Lower leg skin (tissue), 4 donors: ENCODE measurements around the gene ADA. TPM values are rescaled to one million over a fixed set of nuclear protein-coding genes. Genes with fewer than 3 reads are reported as not detected.
A peak's percentile ranks its signal among the peaks of the same experiment; 100 is the strongest.

ENCODE experiments used
- DNase-seq, 2 donors: peaks; one replicate each; pipeline ENCODE4 v3.0.0-alpha.2; 2019; ENCODE audit warnings: low spot score in 2 of 2
- H3K4me3 ChIP-seq: fragments of 200-600 bp; sonication (generic); 2 replicates; pipeline ENCODE4 v1.5.1; 2017; ENCODE audit warnings: mild to moderate bottlenecking, low read depth; ENCODE audit not compliant: poor library complexity, severe bottlenecking
- CTCF ChIP-seq, 3 donors: fragments of 450-650 bp; IDR thresholded peaks; one replicate each; pipeline ENCODE4 v1.5.1; 2016; ENCODE audit warnings: antibody characterized with exemption in 3 of 3, mild to moderate bottlenecking in 3 of 3, moderate library complexity in 2 of 3
- POLR2A ChIP-seq, 2 donors: fragments of 450-650 bp; IDR thresholded peaks; one replicate each; pipeline ENCODE4 v1.6.1; 2016 to 2017; ENCODE audit warnings: antibody characterized with exemption in 2 of 2, mild to moderate bottlenecking in 1 of 2, moderate library complexity in 1 of 2
- WGBS, 2 donors: methylation state at CpG; one replicate each; pipeline ENCODE4 v1.1.5; 2018; 5-methylcytosine and 5-hydroxymethylcytosine counted together
- intact Hi-C: fragments of 100-400 bp; cut with DNase I; formaldehyde crosslinking; loops from one replicate; pipeline ENCODE4 v1.15.0; 2023; ENCODE audit warnings: low total_unique reads
- total RNA-seq, 4 donors: library from RNA; depleted of rRNA; stranded (reverse); fragments of >200 nt; gene quantifications; one replicate each; pipeline ENCODE4 v1.1.0, GENCODE V29; 2016

The ADA gene
- total RNA-seq, 4 donors from 2014 or later: 4.3 to 14.8 (median 6.5) TPM

GRCh38 chr20:44613575-44613974 lies 37.9 kb downstream of the ADA start:
- H3K4me3 ChIP-seq: no peak overlapping the region
- WGBS, 2 donors: 94% methylated on average over 5 of the region's 5 CpGs
- no peak for TF ChIP-seq POLR2A (IDR thresholded peaks at IDR 0.05)
- DNase-seq: peak in 1 of 2 donors; percentile 57
- intact Hi-C loops: loop anchor here (5.0 to 10.0 kb wide), 2 partner anchors 139 to 226 kb away; partner anchors contain the start of gene TTPAL

GRCh38 chr20:44610313-44610962 lies 41.1 kb downstream of the ADA start:
- intact Hi-C loops: loop anchor here (5.0 to 10.0 kb wide), 2 partner anchors 136 to 223 kb away; partner anchors contain the start of gene TTPAL
- 7 to 17% methylated on average over 1 of the region's 1 CpG for WGBS, 2 donors
- peak in 1 of 2 donors; percentile 68 for DNase-seq
- TF ChIP-seq POLR2A (IDR thresholded peaks at IDR 0.05): no peak
- H3K4me3 ChIP-seq: no peak overlapping the region

- no peak overlapping the region for H3K4me3 ChIP-seq
- TF ChIP-seq POLR2A (IDR thresholded peaks at IDR 0.05) (no peak), CTCF (IDR thresholded peaks at IDR 0.05) (peak in 1 of 3 donors; percentile 86)
- DNase-seq: peak; percentile 87 to 98
- intact Hi-C loops: loop anchor here (5.0 to 10.0 kb wide), 3 partner anchors 65 to 222 kb away; partner anchors contain the start of gene TTPAL
- WGBS, 2 donors: 27 to 29% methylated on average over 25 of the region's 25 CpGs
Measured at GRCh38 chr20:44609516-44610312, 41.8 kb downstream of the ADA start.

GRCh38 chr20:44609006-44609515 lies 42.4 kb downstream of the ADA start:
- intact Hi-C loops: loop anchor here (10.0 kb wide), 1 partner anchor 64 kb away; no protein-coding TSS in a partner anchor
- TF ChIP-seq POLR2A (IDR thresholded peaks at IDR 0.05) (no peak), CTCF (IDR thresholded peaks at IDR 0.05) (no peak)
- no peak overlapping the region for H3K4me3 ChIP-seq
- DNase-seq: peak in 1 of 2 donors; percentile 86
- 47 to 59% methylated on average over 9 of the region's 9 CpGs for WGBS, 2 donors

- 84 to 94% methylated on average over 5 of the region's 5 CpGs for whole genome bisulfite sequencing, 2 donors
- intact Hi-C loops: loop anchor here (10.0 kb wide), 1 partner anchor 62 kb away; no protein-coding TSS in a partner anchor
- TF ChIP-seq CTCF (IDR thresholded peaks at IDR 0.05) (no peak), POLR2A (IDR thresholded peaks at IDR 0.05) (no peak)
- DNase-seq: peak in 1 of 2 donors; percentile 42
- no peak overlapping the region for H3K4me3 ChIP-seq
Measured at GRCh38 chr20:44606725-44607441, 44.6 kb downstream of the ADA start.

- WGBS, 2 donors: 93 to 94% methylated on average over 8 of the region's 8 CpGs
- DNase-seq: peak in 1 of 2 donors; percentile 50
- intact Hi-C loops: loop anchor here (10.0 kb wide), 1 partner anchor 59 kb away; no protein-coding TSS in a partner anchor
- TF ChIP-seq CTCF (IDR thresholded peaks at IDR 0.05) (no peak), POLR2A (IDR thresholded peaks at IDR 0.05) (no peak)
- no peak overlapping the region for H3K4me3 ChIP-seq
Measured at GRCh38 chr20:44603327-44603726, 48.2 kb downstream of the ADA start.
